ENCODE data around the gene SLAIN1.

DNA sequence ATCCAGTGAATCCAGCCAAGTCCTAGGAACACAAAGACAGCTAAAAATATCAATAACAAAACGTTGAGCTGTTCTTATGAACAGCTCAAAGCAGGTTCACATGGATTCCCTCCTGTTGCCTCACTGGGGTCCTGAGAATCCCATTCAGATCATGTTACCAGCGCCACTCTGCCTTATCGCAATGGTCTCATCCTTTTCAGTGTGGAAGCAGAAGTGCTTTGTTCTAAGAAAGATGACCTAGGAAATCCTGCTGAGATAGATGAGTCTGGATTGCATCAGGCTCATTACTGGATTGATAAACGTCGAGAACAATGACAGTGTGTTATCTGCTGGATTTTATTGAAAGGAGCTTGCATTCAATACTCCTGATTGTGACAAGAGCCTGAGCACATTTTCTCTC lies 87.0 kb downstream of the SLAIN1 start:
- TF ChIP-seq POLR2A (IDR thresholded peaks at IDR 0.05; ENCODE audit: control extremely low read depth in 1 of 2, low read depth in 2 of 2, low read length in 2 of 2) (no peak), JUND (IDR thresholded peaks at IDR 0.05; ENCODE audit: low read length) (no peak), TBP (IDR thresholded peaks at IDR 0.05; ENCODE audit: low read depth, low read length) (no peak), CEBPB (IDR thresholded peaks at IDR 0.05; ENCODE audit: low read depth, low read length) (no peak), BCL11A (IDR thresholded peaks at IDR 0.05; ENCODE audit: low read depth in 2 of 2, low read length in 2 of 2) (no peak), EZH2 (IDR thresholded peaks at IDR 0.05; ENCODE audit: low read depth, low read length, severe bottlenecking) (no peak), SP1 (IDR thresholded peaks at IDR 0.05; ENCODE audit: low read depth, low read length) (no peak), TAF7 (optimal IDR thresholded peaks at IDR 0.05; ENCODE audit: borderline replicate concordance, low read depth, low read length) (no peak)
- TF ChIP-seq, protein P1, sequence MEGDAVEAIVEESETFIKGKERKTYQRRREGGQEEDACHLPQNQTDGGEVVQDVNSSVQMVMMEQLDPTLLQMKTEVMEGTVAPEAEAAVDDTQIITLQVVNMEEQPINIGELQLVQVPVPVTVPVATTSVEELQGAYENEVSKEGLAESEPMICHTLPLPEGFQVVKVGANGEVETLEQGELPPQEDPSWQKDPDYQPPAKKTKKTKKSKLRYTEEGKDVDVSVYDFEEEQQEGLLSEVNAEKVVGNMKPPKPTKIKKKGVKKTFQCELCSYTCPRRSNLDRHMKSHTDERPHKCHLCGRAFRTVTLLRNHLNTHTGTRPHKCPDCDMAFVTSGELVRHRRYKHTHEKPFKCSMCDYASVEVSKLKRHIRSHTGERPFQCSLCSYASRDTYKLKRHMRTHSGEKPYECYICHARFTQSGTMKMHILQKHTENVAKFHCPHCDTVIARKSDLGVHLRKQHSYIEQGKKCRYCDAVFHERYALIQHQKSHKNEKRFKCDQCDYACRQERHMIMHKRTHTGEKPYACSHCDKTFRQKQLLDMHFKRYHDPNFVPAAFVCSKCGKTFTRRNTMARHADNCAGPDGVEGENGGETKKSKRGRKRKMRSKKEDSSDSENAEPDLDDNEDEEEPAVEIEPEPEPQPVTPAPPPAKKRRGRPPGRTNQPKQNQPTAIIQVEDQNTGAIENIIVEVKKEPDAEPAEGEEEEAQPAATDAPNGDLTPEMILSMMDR (IDR thresholded peaks at IDR 0.05; ENCODE audit: control extremely low read depth in 1 of 3, insufficient read depth in 1 of 3, low read depth in 1 of 3, low read length in 3 of 3): no peak

Measured in H1 (cell line).